Measurements from ENCODE around the gene RDX. TPM values are rescaled to one million over a fixed set of nuclear protein-coding genes. Genes with fewer than 3 reads are reported as not detected.

The RDX gene
- total and polyA plus RNA-seq, 2 of the 8 experiments (the other 6 are each of a cell fraction or from before 2014, with no cell fraction given): 27.4 to 100 TPM

- WGBS, 2 experiments (ENCODE audit: extremely low coverage in 1 of 2, insufficient coverage in 1 of 2, insufficient read length in 1 of 2, insufficient replicate concordance in 2 of 2, low coverage in 1 of 2, low lambda C conversion rate in 2 of 2, missing lambda C conversion rate in 1 of 2): 70% methylated on average over 9 of the region's 9 CpGs; no CpG with 5 or more reads in 1 of the 2 experiments
- H3K23me2 ChIP-seq (ENCODE audit: low read depth, low read length): no peaks in the 10 kb centered on the region
- no peak overlapping the region for H3K9ac ChIP-seq (replicated peaks in 1 of 4; ENCODE audit: extremely low read depth in 1 of 4, low read depth in 3 of 4, low read length in 3 of 4)
- H3K23ac ChIP-seq (ENCODE audit: insufficient read length): no peak overlapping the region
- no peak overlapping the region for H3K4me3 ChIP-seq (ENCODE audit: extremely low read depth in 1 of 4, insufficient read depth in 2 of 4, low read depth in 3 of 4, low read length in 4 of 4)
- ChIA-PET POLR2A (ENCODE audit: partially characterized antibody) (no interaction called here), CTCF (ENCODE audit: partially characterized antibody) (interaction anchor here (1.4 kb wide), 1 partner anchor 28 kb away, joined by 3 read pairs; no protein-coding TSS in a partner anchor)
- no peak overlapping the region for H2BK120ac ChIP-seq (replicated peaks; ENCODE audit: low read depth, low read length)
- no peak overlapping the region for H3K56ac ChIP-seq (replicated peaks; ENCODE audit: insufficient read length, low read depth, low read length)
- peaks cover 0 to 4% (median 0%) of the 10 kb centered on the region in 4 experiments; a peak in 1 of 7 replicates for H3K4me1 ChIP-seq (replicated peaks in 1 of 4; ENCODE audit: control insufficient read depth in 3 of 4, insufficient read depth in 4 of 4, low read length in 3 of 4)
- H4K5ac ChIP-seq (ENCODE audit: insufficient read length, low read depth, low read length): no peak overlapping the region
- no peak overlapping the region for H3K4me2 ChIP-seq (ENCODE audit: insufficient read depth in 1 of 2, low read depth in 2 of 2, low read length in 2 of 2)
- H4K20me1 ChIP-seq (replicated peaks in 1 of 2; ENCODE audit: control insufficient read depth in 1 of 2, insufficient read depth in 2 of 2, low read length in 2 of 2): no peaks in the 10 kb centered on the region
- no peak overlapping the region for H2AK5ac ChIP-seq (ENCODE audit: low read depth, low read length)
- H3K79me2 ChIP-seq (ENCODE audit: control insufficient read depth in 1 of 2, insufficient read depth in 2 of 2, low read length in 2 of 2): no peaks in the 10 kb centered on the region
- no peaks in the 10 kb centered on the region for H3K79me1 ChIP-seq (ENCODE audit: low read depth, low read length)
- no peaks in the 10 kb centered on the region for H3K9me3 ChIP-seq (ENCODE audit: insufficient read depth in 2 of 2, low read depth in 1 of 2, low read length in 1 of 2)
- H2BK12ac ChIP-seq (ENCODE audit: low read depth, low read length): no peak overlapping the region
- H3K36me3 ChIP-seq (ENCODE audit: control insufficient read depth in 2 of 4, insufficient read depth in 4 of 4, low read length in 3 of 4): no peaks in the 10 kb centered on the region
- no peak overlapping the region for H2AFZ ChIP-seq (ENCODE audit: low read length)
- no peak overlapping the region for H2BK20ac ChIP-seq (ENCODE audit: low read length)
- H3K27ac ChIP-seq (ENCODE audit: low read depth, low read length): no peak overlapping the region
- H3K18ac ChIP-seq (ENCODE audit: extremely low read depth, low read length): no peak overlapping the region
- H4K91ac ChIP-seq (replicated peaks; ENCODE audit: insufficient read length, low read length): no peak overlapping the region
- H2BK5ac ChIP-seq (ENCODE audit: low read depth, low read length): no peak overlapping the region
- H3K4ac ChIP-seq (replicated peaks; ENCODE audit: insufficient read length, low read depth, low read length): no peak overlapping the region
- no peak for FAIRE-seq
- no peak overlapping the region for H4K8ac ChIP-seq (ENCODE audit: extremely low read depth, insufficient read depth, low read length)
- H2BK15ac ChIP-seq (ENCODE audit: low read length): no peak overlapping the region
- DNase-seq (ENCODE audit: low read depth in 1 of 2, low spot score in 2 of 2): no peak
- no peak overlapping the region for H3K14ac ChIP-seq (ENCODE audit: insufficient read length)
- H3K27me3 ChIP-seq (replicated peaks in 1 of 4; ENCODE audit: control insufficient read depth in 3 of 4, extremely low read depth in 1 of 4, insufficient read depth in 3 of 4, low read length in 3 of 4): no peaks in the 10 kb centered on the region
- no peak for TF ChIP-seq JUN (IDR thresholded peaks at IDR 0.05; ENCODE audit: low read depth, low read length)
- TF ChIP-seq JUND (IDR thresholded peaks at IDR 0.05; ENCODE audit: low read length): no peak
- no peak for TF ChIP-seq EP300 (IDR thresholded peaks at IDR 0.05; ENCODE audit: borderline replicate concordance in 1 of 2, low read depth in 2 of 2, low read length in 2 of 2)
- no peak for TF ChIP-seq EGR1 (IDR thresholded peaks at IDR 0.05; ENCODE audit: borderline replicate concordance, low read depth, low read length)
- no peak for TF ChIP-seq SP1 (IDR thresholded peaks at IDR 0.05; ENCODE audit: low read depth, low read length)
- no peak for TF ChIP-seq TBP (IDR thresholded peaks at IDR 0.05; ENCODE audit: low read depth, low read length)
- no peak for TF ChIP-seq RXRA (IDR thresholded peaks at IDR 0.05; ENCODE audit: insufficient read depth, low read depth, low read length)
- no peak for TF ChIP-seq CTCF (IDR thresholded peaks at IDR 0.05; ENCODE audit: control extremely low read depth in 1 of 3, insufficient read depth in 1 of 3, low read depth in 1 of 3, low read length in 3 of 3)
- TF ChIP-seq POLR2A (IDR thresholded peaks at IDR 0.05; ENCODE audit: control extremely low read depth in 1 of 2, low read depth in 2 of 2, low read length in 2 of 2): no peak
- no peak for TF ChIP-seq POU5F1 (IDR thresholded peaks at IDR 0.05; ENCODE audit: low read depth, low read length)
Measured at GRCh38 chr11:110148775-110149744, 147.4 kb downstream of the RDX start.

Measured in H1 (cell line).